NT2/D1 (cell line): ENCODE results near the gene SNED1.

Experiments used
- SUZ12 ChIP-seq: IDR thresholded peaks from 2 replicates; pipeline ENCODE4 v1.6.1; 2011; ENCODE audit not compliant: insufficient read length, insufficient read depth; ENCODE audit errors: extremely low read depth
- YY1 ChIP-seq: IDR thresholded peaks from 2 replicates; pipeline ENCODE4 v1.6.1; 2011; ENCODE audit not compliant: insufficient read length, insufficient read depth
- ZNF274 ChIP-seq: IDR thresholded peaks from 2 replicates; pipeline ENCODE4 v1.6.1; 2011; ENCODE audit warnings: mild to moderate bottlenecking, low read depth, low read length

- TF ChIP-seq ZNF274 = no peak
- TF ChIP-seq YY1 = no peak
- TF ChIP-seq SUZ12 = no peak
Observed at GRCh38 chr2:240966906-240967680, 31.3 kb upstream of the SNED1 start.
